OCI-LY1 (cell line): ENCODE measurements around the gene OIT3.

Source experiments
- H2AFZ ChIP-seq: fragments of 200-600 bp; sonication (generic), shearing (Covaris generic); 2 replicates; pipeline ENCODE4 v1.6.0; 2014; ENCODE audit warnings: antibody characterized with exemption, mild to moderate bottlenecking, low read length
- H3F3A ChIP-seq: fragments of 200-600 bp; sonication (generic), shearing (Covaris generic); 2 replicates; pipeline ENCODE4 v1.6.0; 2014; ENCODE audit warnings: mild to moderate bottlenecking, antibody characterized with exemption, low read length, moderate library complexity; ENCODE audit not compliant: insufficient read depth
- H3K27ac ChIP-seq: fragments of 200-600 bp; sonication (generic); 2 replicates; pipeline ENCODE4 v1.5.1; 2014; ENCODE audit warnings: low read length, mixed run types, mild to moderate bottlenecking, low read depth; ENCODE audit not compliant: poor library complexity, severe bottlenecking
- H3K27me3 ChIP-seq: fragments of 200-600 bp; sonication (generic); 2 replicates; pipeline ENCODE4 v1.6.0; 2014; ENCODE audit warnings: antibody characterized with exemption, mild to moderate bottlenecking, low read length, moderate library complexity; ENCODE audit not compliant: insufficient read depth
- H3K36me3 ChIP-seq: fragments of 200-600 bp; sonication (generic); 2 replicates; pipeline ENCODE4 v1.6.1; 2014; ENCODE audit warnings: mild to moderate bottlenecking, antibody characterized with exemption, low read length, moderate library complexity, mixed read lengths; ENCODE audit not compliant: insufficient read depth
- H3K4me1 ChIP-seq: fragments of 200-600 bp; sonication (generic); 2 replicates; pipeline ENCODE4 v1.5.1; 2014; ENCODE audit warnings: mild to moderate bottlenecking, low read length, moderate library complexity; ENCODE audit not compliant: insufficient read depth, severe bottlenecking
- H3K4me2 ChIP-seq: fragments of 200-600 bp; sonication (generic), shearing (Covaris generic); 2 replicates; pipeline ENCODE4 v1.6.1; 2014; ENCODE audit warnings: low read length
- H3K4me3 ChIP-seq: fragments of 200-600 bp; sonication (generic); 2 replicates; pipeline ENCODE4 v1.5.1; 2014; ENCODE audit warnings: low read length, low read depth, mild to moderate bottlenecking, mixed read lengths; ENCODE audit not compliant: poor library complexity, severe bottlenecking
- H3K79me2 ChIP-seq: fragments of 200-600 bp; shearing (Covaris generic); 2 replicates; pipeline ENCODE4 v1.6.1; 2016; ENCODE audit warnings: mixed run types, low read length, mixed read lengths; ENCODE audit not compliant: insufficient read depth
- H3K9ac ChIP-seq: fragments of 200-600 bp; sonication (generic), shearing (Covaris generic); 2 replicates; pipeline ENCODE4 v1.6.1; 2014; ENCODE audit warnings: mild to moderate bottlenecking, low read length, mixed read lengths
- H3K9me2 ChIP-seq: fragments of 200-600 bp; sonication (generic), shearing (Covaris generic); 2 replicates; pipeline ENCODE4 v1.6.1; 2014; ENCODE audit warnings: low read depth, mild to moderate bottlenecking, low read length, mixed read lengths
- H3K9me3 ChIP-seq: fragments of 200-600 bp; shearing (Covaris generic); 2 replicates; pipeline ENCODE4 v1.6.1; 2014; ENCODE audit warnings: low read length, mixed read lengths
- H4K20me1 ChIP-seq: fragments of 200-600 bp; sonication (generic), shearing (Covaris generic); 2 replicates; pipeline ENCODE4 v1.6.0; 2016; ENCODE audit warnings: mild to moderate bottlenecking, low read length; ENCODE audit not compliant: insufficient read depth
- EZH2 ChIP-seq: fragments of 200-600 bp; sonication (generic), shearing (Covaris generic); IDR thresholded peaks from 2 replicates; pipeline ENCODE4 v1.8.0; 2017; ENCODE audit warnings: borderline replicate concordance, mixed run types, mild to moderate bottlenecking, antibody characterized with exemption, low read length, moderate library complexity, mixed read lengths
- TF ChIP-seq, protein P1 (sequence below): fragments of 200-600 bp; sonication (generic), shearing (Covaris generic); IDR thresholded peaks from 2 replicates; pipeline ENCODE4 v1.5.1; 2017; ENCODE audit warnings: mild to moderate bottlenecking, antibody characterized with exemption, low read length, moderate library complexity, mixed read lengths

Gene OIT3

DNA sequence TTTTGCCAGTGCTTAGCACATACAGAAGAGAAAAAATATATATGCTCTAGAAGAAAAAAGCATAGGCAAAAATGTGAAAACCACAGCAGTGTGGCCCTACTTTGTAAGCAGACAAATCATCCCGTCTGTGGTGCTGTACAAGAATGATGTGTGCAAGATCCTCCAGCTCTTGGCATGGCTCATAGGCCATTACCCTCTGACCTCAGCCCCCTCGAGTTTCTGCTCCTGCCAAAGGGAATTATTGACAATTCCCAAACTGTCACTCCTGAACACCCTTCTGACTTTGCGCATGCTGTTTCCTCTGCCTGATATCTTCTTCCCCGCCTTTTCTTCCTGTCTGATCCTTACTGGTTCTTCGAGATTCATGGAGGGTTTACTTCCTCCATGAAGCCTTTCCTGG is 33.9 kb downstream of the OIT3 start:
- H3F3A ChIP-seq: no peaks in the 10 kb centered on the region
- peaks cover 4% of the 10 kb centered on the region; the same call in 1 of the 2 replicates for H3K27me3 ChIP-seq
- no peak overlapping the region for H2AFZ ChIP-seq
- H3K9me3 ChIP-seq: no peaks in the 10 kb centered on the region
- H3K9ac ChIP-seq: no peak overlapping the region
- no peaks in the 10 kb centered on the region for H3K4me1 ChIP-seq
- H4K20me1 ChIP-seq: no peaks in the 10 kb centered on the region
- H3K9me2 ChIP-seq: no peaks in the 10 kb centered on the region
- H3K27ac ChIP-seq: no peak overlapping the region
- H3K79me2 ChIP-seq: no peaks in the 10 kb centered on the region
- H3K4me3 ChIP-seq: no peak overlapping the region
- H3K4me2 ChIP-seq: no peak overlapping the region
- H3K36me3 ChIP-seq: no peaks in the 10 kb centered on the region
- TF ChIP-seq, protein P1, sequence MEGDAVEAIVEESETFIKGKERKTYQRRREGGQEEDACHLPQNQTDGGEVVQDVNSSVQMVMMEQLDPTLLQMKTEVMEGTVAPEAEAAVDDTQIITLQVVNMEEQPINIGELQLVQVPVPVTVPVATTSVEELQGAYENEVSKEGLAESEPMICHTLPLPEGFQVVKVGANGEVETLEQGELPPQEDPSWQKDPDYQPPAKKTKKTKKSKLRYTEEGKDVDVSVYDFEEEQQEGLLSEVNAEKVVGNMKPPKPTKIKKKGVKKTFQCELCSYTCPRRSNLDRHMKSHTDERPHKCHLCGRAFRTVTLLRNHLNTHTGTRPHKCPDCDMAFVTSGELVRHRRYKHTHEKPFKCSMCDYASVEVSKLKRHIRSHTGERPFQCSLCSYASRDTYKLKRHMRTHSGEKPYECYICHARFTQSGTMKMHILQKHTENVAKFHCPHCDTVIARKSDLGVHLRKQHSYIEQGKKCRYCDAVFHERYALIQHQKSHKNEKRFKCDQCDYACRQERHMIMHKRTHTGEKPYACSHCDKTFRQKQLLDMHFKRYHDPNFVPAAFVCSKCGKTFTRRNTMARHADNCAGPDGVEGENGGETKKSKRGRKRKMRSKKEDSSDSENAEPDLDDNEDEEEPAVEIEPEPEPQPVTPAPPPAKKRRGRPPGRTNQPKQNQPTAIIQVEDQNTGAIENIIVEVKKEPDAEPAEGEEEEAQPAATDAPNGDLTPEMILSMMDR: no peak
- TF ChIP-seq EZH2: no peak

- H3F3A ChIP-seq: no peaks in the 10 kb centered on the region
- no peak overlapping the region for H3K4me3 ChIP-seq
- no peak overlapping the region for H2AFZ ChIP-seq
- no peak for TF ChIP-seq EZH2
- TF ChIP-seq, protein P1: no peak
- H3K27me3 ChIP-seq: no peaks in the 10 kb centered on the region; the same call in 1 of the 2 replicates
- no peak overlapping the region for H3K9ac ChIP-seq
- no peaks in the 10 kb centered on the region for H4K20me1 ChIP-seq
- no peaks in the 10 kb centered on the region for H3K9me3 ChIP-seq
- H3K4me1 ChIP-seq: no peaks in the 10 kb centered on the region
- no peak overlapping the region for H3K4me2 ChIP-seq
- no peaks in the 10 kb centered on the region for H3K9me2 ChIP-seq
- H3K27ac ChIP-seq: no peak overlapping the region
- no peaks in the 10 kb centered on the region for H3K79me2 ChIP-seq
- no peaks in the 10 kb centered on the region for H3K36me3 ChIP-seq
These were observed 35.3 kb downstream of the OIT3 start for GRCh38 chr10:72928798-72929197.

DNA sequence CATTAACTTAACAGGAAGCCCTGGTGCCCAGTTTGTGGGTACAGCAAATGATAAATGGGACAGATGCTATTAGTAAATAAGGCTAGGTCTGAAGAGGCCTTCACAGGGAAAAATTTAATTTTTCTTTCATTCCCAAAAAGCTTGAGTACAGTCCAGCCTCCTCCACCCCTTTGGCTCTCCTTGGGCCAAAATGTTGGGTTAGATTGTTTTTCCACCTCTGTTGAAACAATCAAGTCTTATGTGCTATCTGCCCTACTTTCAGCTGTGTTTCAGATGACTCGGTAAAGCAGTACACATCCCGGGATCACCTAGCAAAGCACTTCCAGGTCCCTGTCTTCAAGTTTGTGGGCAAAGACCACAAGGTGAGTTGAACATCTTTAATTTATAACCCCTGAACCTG is 36.7 kb downstream of the OIT3 start:
- no peak for TF ChIP-seq EZH2
- TF ChIP-seq, protein P1: no peak

More for the DNA sequence above, 36.7 kb downstream of the OIT3 start:
- H3K9me2 ChIP-seq: no peaks in the 10 kb centered on the region
- H3K9ac ChIP-seq: no peak overlapping the region
- no peaks in the 10 kb centered on the region for H4K20me1 ChIP-seq
- no peak overlapping the region for H3K4me3 ChIP-seq
- no peaks in the 10 kb centered on the region for H3K79me2 ChIP-seq
- H3K36me3 ChIP-seq: no peaks in the 10 kb centered on the region
- no peaks in the 10 kb centered on the region for H3F3A ChIP-seq
- H3K27me3 ChIP-seq: no peaks in the 10 kb centered on the region; the same call in 1 of the 2 replicates
- no peak overlapping the region for H2AFZ ChIP-seq
- no peak overlapping the region for H3K27ac ChIP-seq
- no peaks in the 10 kb centered on the region for H3K9me3 ChIP-seq
- no peak overlapping the region for H3K4me2 ChIP-seq
- H3K4me1 ChIP-seq: no peaks in the 10 kb centered on the region
